PC-3 (cell line): Measurements from ENCODE around the gene GLT8D1. TPM values are rescaled to one million over a fixed set of nuclear protein-coding genes. Genes with fewer than 3 reads are reported as not detected.

Experiments
- ATAC-seq: fragments of 200-7000 bp; cut with Tn5 transposase; 2 replicates; pipeline ENCODE4 v1.9.1; 2020; ENCODE audit warnings: mild to moderate bottlenecking, moderate library complexity
- BruUV-seq: library from RNA; stranded (reverse); fragments of 400-500 nt; replicated peaks from 2 replicates; lab custom pipeline; 2021; lab: Mats Ljungman, UMichigan
- CTCF ChIA-PET: fragments of 300-600 bp; sonication (Branson Sonifier 250); formaldehyde crosslinking; loops from one replicate; lab custom pipeline; 2022; ENCODE audit warnings: antibody characterized with exemption; lab: Charles Lee
- POLR2A ChIA-PET: fragments of 300-600 bp; sonication (Branson Sonifier 250); formaldehyde crosslinking; loops from one replicate; lab custom pipeline; 2022; ENCODE audit warnings: antibody characterized with exemption; ENCODE audit not compliant: unreplicated experiment; lab: Charles Lee
- DNase-seq: peaks from one replicate; pipeline ENCODE4 v3.0.0-alpha.2; 2015
- H2AFZ ChIP-seq: fragments of 300-600 bp; sonication (generic); 2 replicates; pipeline ENCODE4 v1.6.0; 2016; ENCODE audit warnings: antibody characterized with exemption, low read length
- H3F3A ChIP-seq: fragments of 300-600 bp; sonication (generic); one replicate; pipeline ENCODE4 v1.6.0; 2017; ENCODE audit warnings: antibody characterized with exemption, low read length, control low read depth, mild to moderate bottlenecking; ENCODE audit not compliant: unreplicated experiment
- H3K27ac ChIP-seq: fragments of 300-600 bp; sonication (generic); 2 replicates; pipeline ENCODE4 v1.5.1; 2016; ENCODE audit warnings: mild to moderate bottlenecking, low read length
- H3K27me3 ChIP-seq: fragments of 300-600 bp; sonication (generic); 2 replicates; pipeline ENCODE4 v1.6.1; 2016; ENCODE audit warnings: low read length, mixed read lengths
- H3K36me3 ChIP-seq: fragments of 300-600 bp; sonication (generic); 2 replicates; pipeline ENCODE4 v1.6.1; 2016; ENCODE audit warnings: low read depth, mixed run types, low read length, mixed read lengths
- H3K4me1 ChIP-seq: fragments of 300-600 bp; sonication (generic); 2 replicates; pipeline ENCODE4 v1.5.1; 2016; ENCODE audit warnings: low read length; ENCODE audit not compliant: insufficient read depth
- H3K4me2 ChIP-seq: fragments of 300-600 bp; sonication (generic); 2 replicates; pipeline ENCODE4 v1.6.0; 2016; ENCODE audit warnings: low read length
- H3K4me3 ChIP-seq: fragments of 300-600 bp; sonication (generic); 2 replicates; pipeline ENCODE4 v1.5.1; 2016; ENCODE audit warnings: mild to moderate bottlenecking, low read length, mixed read lengths
- H3K79me2 ChIP-seq: fragments of 300-600 bp; sonication (generic); 2 replicates; pipeline ENCODE4 v1.6.1; 2017; ENCODE audit warnings: low read length, mixed read lengths
- H3K9ac ChIP-seq: fragments of 300-600 bp; sonication (generic); 2 replicates; pipeline ENCODE4 v1.6.0; 2016; ENCODE audit warnings: mild to moderate bottlenecking, low read length
- H3K9me2 ChIP-seq: fragments of 300-600 bp; sonication (generic); replicated peaks from 2 replicates; pipeline ENCODE4 v1.6.1; 2016; ENCODE audit warnings: mixed run types, low read length, mixed read lengths
- H3K9me3 ChIP-seq: fragments of 300-600 bp; sonication (generic); 2 replicates; pipeline ENCODE4 v1.6.1; 2016; ENCODE audit warnings: low read length, mixed read lengths
- H4K20me1 ChIP-seq: fragments of 300-600 bp; sonication (generic); 2 replicates; pipeline ENCODE4 v1.6.1; 2016; ENCODE audit warnings: low read length, mixed read lengths
- CTCF ChIP-seq: fragments of 300-600 bp; sonication (generic); conservative IDR thresholded peaks from 2 replicates; pipeline ENCODE4 v1.5.1; 2017; ENCODE audit warnings: antibody characterized with exemption, low read depth, mild to moderate bottlenecking, low read length
- EZH2 ChIP-seq: fragments of 300-600 bp; sonication (generic); IDR thresholded peaks from one replicate; pipeline ENCODE4 v1.6.1; 2017; ENCODE audit warnings: antibody characterized with exemption, mild to moderate bottlenecking, low read length; ENCODE audit not compliant: unreplicated experiment
- EZH2phosphoT487 ChIP-seq: fragments of 300-600 bp; sonication (generic); IDR thresholded peaks from 2 replicates; pipeline ENCODE4 v1.6.1; 2018; ENCODE audit warnings: mild to moderate bottlenecking, antibody characterized with exemption, low read length, borderline replicate concordance
- intact Hi-C: fragments of 100-400 bp; cut with micrococcal nuclease; formaldehyde crosslinking; loops from 2 replicates; pipeline ENCODE4 v1.9.0; 2023
- total RNA-seq: library from RNA; depleted of rRNA; stranded (reverse); fragments of >200 nt; gene quantifications from 2 replicates; pipeline ENCODE4 v1.2.3, GENCODE V29; 2014

The GLT8D1 gene
- total RNA-seq, 1 experiment from 2014 or later: 70.2 TPM

- no TSS peak for BruUV-seq
- no peaks in the 10 kb centered on the region for H3F3A ChIP-seq
- ChIA-PET CTCF (no interaction called here), POLR2A (interaction anchor here (0.5 kb wide), 1 partner anchor 45 kb away, joined by 5 read pairs; no protein-coding TSS in a partner anchor)
- H3K27ac ChIP-seq: peak overlapping the region; percentile 42
- peaks cover 6% of the 10 kb centered on the region for H4K20me1 ChIP-seq
- peak overlapping the region; percentile 29 for H3K4me2 ChIP-seq
- H3K9ac ChIP-seq: peak overlapping the region; percentile 2; the same call in 1 of the 2 replicates
- ATAC-seq (peak; percentile 17; the same call in 1 of the 2 replicates), DNase-seq (peak; percentile 91)
- no peak overlapping the region for H3K4me3 ChIP-seq
- H3K79me2 ChIP-seq: peaks cover 77% of the 10 kb centered on the region
- TF ChIP-seq CTCF (peak; percentile 56), EZH2phosphoT487 (no peak)
- H3K4me1 ChIP-seq: peaks cover 28% of the 10 kb centered on the region
- intact Hi-C loops: loop anchor here (10.0 kb wide), 1 partner anchor 147 kb away; the partner anchor contains the start of genes NT5DC2 and UQCC5
- peaks cover 32% of the 10 kb centered on the region for H3K36me3 ChIP-seq
- H2AFZ ChIP-seq: no peak overlapping the region
- H3K9me2 ChIP-seq: no peaks in the 10 kb centered on the region
- no peaks in the 10 kb centered on the region for H3K9me3 ChIP-seq
- H3K27me3 ChIP-seq: no peaks in the 10 kb centered on the region
Measured at GRCh38 chr3:52682016-52682415, 23.6 kb downstream of the GLT8D1 start.

GRCh38 chr3:52681596-52681995 lies 24.0 kb downstream of the GLT8D1 start:
- Histone ChIP-seq H3K9ac (peak overlapping the region; percentile 2; the same call in 1 of the 2 replicates), H3K27me3 (no peaks in the 10 kb centered on the region), H3K9me2 (no peaks in the 10 kb centered on the region), H3K4me2 (peak overlapping the region; percentile 29), H3K79me2 (peaks cover 73% of the 10 kb centered on the region), H2AFZ (no peak overlapping the region), H3K4me1 (peaks cover 26% of the 10 kb centered on the region), H3K4me3 (no peak overlapping the region), H3F3A (no peaks in the 10 kb centered on the region), H4K20me1 (peaks cover 2% of the 10 kb centered on the region), H3K36me3 (peaks cover 32% of the 10 kb centered on the region), H3K27ac (peak overlapping the region; percentile 42), H3K9me3 (no peaks in the 10 kb centered on the region)
- TF ChIP-seq EZH2: no peak
- TF ChIP-seq CTCF: no peak
- TF ChIP-seq EZH2phosphoT487: no peak
- ATAC-seq: no peak
- DNase-seq: no peak
- BruUV-seq: no TSS peak
- ChIA-PET POLR2A (interaction anchor here (0.5 kb wide), 1 partner anchor 45 kb away, joined by 5 read pairs; no protein-coding TSS in a partner anchor), CTCF (no interaction called here)
- intact Hi-C loops: loop anchor here (10.0 kb wide), 1 partner anchor 147 kb away; the partner anchor contains the start of genes NT5DC2 and UQCC5

GRCh38 chr3:52679811-52680210 lies 25.8 kb downstream of the GLT8D1 start:
- TF ChIP-seq CTCF (no peak), EZH2 (no peak), EZH2phosphoT487 (no peak)
- Histone ChIP-seq H3K27me3 (no peaks in the 10 kb centered on the region), H3K79me2 (peaks cover 66% of the 10 kb centered on the region), H4K20me1 (no peaks in the 10 kb centered on the region), H3K9me3 (no peaks in the 10 kb centered on the region), H3K36me3 (peaks cover 43% of the 10 kb centered on the region), H3F3A (no peaks in the 10 kb centered on the region), H3K4me1 (peaks cover 26% of the 10 kb centered on the region), H2AFZ (no peak overlapping the region), H3K4me2 (no peak overlapping the region), H3K27ac (no peak overlapping the region), H3K9me2 (no peaks in the 10 kb centered on the region), H3K4me3 (no peak overlapping the region), H3K9ac (no peak overlapping the region)
- POLR2A ChIA-PET: no interaction called here
- no peak for ATAC-seq
- intact Hi-C loops: loop anchor here (10.0 kb wide), 1 partner anchor 145 kb away; the partner anchor contains the start of genes NT5DC2 and UQCC5
- no TSS peak for BruUV-seq
- CTCF ChIA-PET: no interaction called here
- no peak for DNase-seq
